GM10847 (cell line): ENCODE data around the gene ABO.

Source experiments
- POLR2A ChIP-seq: IDR thresholded peaks from 2 replicates; pipeline ENCODE4 v1.6.1; 2011; ENCODE audit not compliant: insufficient read length; ENCODE audit errors: extremely low read depth

The ABO gene

GRCh38 chr9:133256686-133257091 is 18.3 kb downstream of the ABO start:
- TF ChIP-seq POLR2A = no peak

GRCh38 chr9:133256136-133256461 is 18.9 kb downstream of the ABO start:
- no peak for TF ChIP-seq POLR2A

- no peak for TF ChIP-seq POLR2A
Observed at GRCh38 chr9:133255371-133256135, 19.4 kb downstream of the ABO start.

- no peak for TF ChIP-seq POLR2A
Observed at GRCh38 chr9:133254471-133254870, 20.5 kb downstream of the ABO start.

- no peak for TF ChIP-seq POLR2A
Observed at GRCh38 chr9:133253268-133253667, 21.7 kb downstream of the ABO start.

GRCh38 chr9:133252301-133253020 is 22.5 kb downstream of the ABO start:
- no peak for TF ChIP-seq POLR2A

GRCh38 chr9:133251773-133252172 is 23.2 kb downstream of the ABO start:
- TF ChIP-seq POLR2A = no peak

- TF ChIP-seq POLR2A = no peak
Observed at GRCh38 chr9:133250741-133251170, 24.2 kb downstream of the ABO start.

- no peak for TF ChIP-seq POLR2A
Observed at GRCh38 chr9:133249337-133249736, 25.7 kb downstream of the ABO start.

GRCh38 chr9:133248726-133249295 is 26.2 kb downstream of the ABO start:
- no peak for TF ChIP-seq POLR2A

GRCh38 chr9:133247632-133248031 is 27.4 kb downstream of the ABO start:
- TF ChIP-seq POLR2A = no peak

GRCh38 chr9:133246991-133247390 is 28.0 kb downstream of the ABO start:
- TF ChIP-seq POLR2A = no peak

- TF ChIP-seq POLR2A = no peak
Observed at GRCh38 chr9:133246562-133246961, 28.4 kb downstream of the ABO start.

- no peak for TF ChIP-seq POLR2A
Observed at GRCh38 chr9:133242991-133243390, 32.0 kb downstream of the ABO start.

GRCh38 chr9:133242241-133242640 is 32.8 kb downstream of the ABO start:
- no peak for TF ChIP-seq POLR2A

- no peak for TF ChIP-seq POLR2A
Observed at GRCh38 chr9:133239533-133240090, 35.4 kb downstream of the ABO start.
